ENCODE measurements around the gene PARP8.

PARP8 gene

GRCh38 chr5:50710838-50711237 is 44.4 kb downstream of the PARP8 start:
- no peak for TF ChIP-seq CTCF (IDR thresholded peaks at IDR 0.05; ENCODE audit: insufficient read depth, low read length, poor library complexity, severe bottlenecking)
- Histone ChIP-seq H3K36me3 (ENCODE audit: control insufficient read depth, insufficient read depth, low read length) (no peaks in the 10 kb centered on the region), H3K4me3 (replicated peaks; ENCODE audit: low read depth, low read length) (peak overlapping the region; percentile 15), H3K27me3 (replicated peaks; ENCODE audit: control insufficient read depth, insufficient read depth, low read length) (no peaks in the 10 kb centered on the region)
- no peak for DNase-seq (ENCODE audit: extremely low read depth, insufficient read length)

- Histone ChIP-seq H3K27me3 (replicated peaks; ENCODE audit: control insufficient read depth, insufficient read depth, low read length) (no peaks in the 10 kb centered on the region), H3K36me3 (ENCODE audit: control insufficient read depth, insufficient read depth, low read length) (no peaks in the 10 kb centered on the region), H3K4me3 (replicated peaks; ENCODE audit: low read depth, low read length) (peak overlapping the region; percentile 15)
- no peak for TF ChIP-seq CTCF (IDR thresholded peaks at IDR 0.05; ENCODE audit: insufficient read depth, low read length, poor library complexity, severe bottlenecking)
- peak; percentile 57 for DNase-seq (ENCODE audit: extremely low read depth, insufficient read length)
These were observed 44.8 kb downstream of the PARP8 start for GRCh38 chr5:50711280-50711679.

- no peak for DNase-seq (ENCODE audit: extremely low read depth, insufficient read length)
- Histone ChIP-seq H3K27me3 (replicated peaks; ENCODE audit: control insufficient read depth, insufficient read depth, low read length) (no peaks in the 10 kb centered on the region), H3K4me3 (replicated peaks; ENCODE audit: low read depth, low read length) (no peak overlapping the region), H3K36me3 (ENCODE audit: control insufficient read depth, insufficient read depth, low read length) (no peaks in the 10 kb centered on the region)
- TF ChIP-seq CTCF (IDR thresholded peaks at IDR 0.05; ENCODE audit: insufficient read depth, low read length, poor library complexity, severe bottlenecking) = no peak
These were observed 46.0 kb downstream of the PARP8 start for GRCh38 chr5:50712479-50712878.

GRCh38 chr5:50715001-50715400 is 48.6 kb downstream of the PARP8 start:
- DNase-seq (ENCODE audit: extremely low read depth, insufficient read length) = no peak
- TF ChIP-seq CTCF (IDR thresholded peaks at IDR 0.05; ENCODE audit: insufficient read depth, low read length, poor library complexity, severe bottlenecking) = no peak
- Histone ChIP-seq H3K36me3 (ENCODE audit: control insufficient read depth, insufficient read depth, low read length) (no peaks in the 10 kb centered on the region), H3K27me3 (replicated peaks; ENCODE audit: control insufficient read depth, insufficient read depth, low read length) (no peaks in the 10 kb centered on the region), H3K4me3 (replicated peaks; ENCODE audit: low read depth, low read length) (no peak overlapping the region)

- H3K27me3 ChIP-seq (replicated peaks; ENCODE audit: control insufficient read depth, insufficient read depth, low read length) = no peaks in the 10 kb centered on the region
- DNase-seq (ENCODE audit: extremely low read depth, insufficient read length) = no peak
- no peaks in the 10 kb centered on the region for H3K36me3 ChIP-seq (ENCODE audit: control insufficient read depth, insufficient read depth, low read length)
- no peak overlapping the region for H3K4me3 ChIP-seq (replicated peaks; ENCODE audit: low read depth, low read length)
- TF ChIP-seq CTCF (IDR thresholded peaks at IDR 0.05; ENCODE audit: insufficient read depth, low read length, poor library complexity, severe bottlenecking) = no peak
These were observed 49.7 kb downstream of the PARP8 start for GRCh38 chr5:50716134-50716533.

- H3K36me3 ChIP-seq (ENCODE audit: control insufficient read depth, insufficient read depth, low read length) = no peaks in the 10 kb centered on the region
- no peak for TF ChIP-seq CTCF (IDR thresholded peaks at IDR 0.05; ENCODE audit: insufficient read depth, low read length, poor library complexity, severe bottlenecking)
- no peak overlapping the region for H3K4me3 ChIP-seq (replicated peaks; ENCODE audit: low read depth, low read length)
These were observed 51.2 kb downstream of the PARP8 start for GRCh38 chr5:50717651-50718050.

More at GRCh38 chr5:50717651-50718050, 51.2 kb downstream of the PARP8 start:
- H3K27me3 ChIP-seq (replicated peaks; ENCODE audit: control insufficient read depth, insufficient read depth, low read length) = no peaks in the 10 kb centered on the region
- no peak for DNase-seq (ENCODE audit: extremely low read depth, insufficient read length)

Data from GM06990 (cell line).